HepG2 (cell line): ENCODE data around the gene FGFR4. TPM values are rescaled to one million over a fixed set of nuclear protein-coding genes. Genes with fewer than 3 reads are reported as not detected.
A peak's percentile ranks its signal among the peaks of the same experiment; 100 is the strongest.

Source experiments
- AGO1 ChIP-seq: fragments of 200-400 bp; formaldehyde crosslinking; IDR thresholded peaks from 2 replicates; pipeline ENCODE4 v1.6.1; 2017; ENCODE audit warnings: mild to moderate bottlenecking, low read depth, low read length, moderate library complexity; ENCODE audit not compliant: poor library complexity, severe bottlenecking
- BHLHE40 ChIP-seq: IDR thresholded peaks from 2 replicates; pipeline ENCODE4 v1.6.1; 2011; ENCODE audit warnings: low read length, improper control_type of control experiment
- CAMTA2 ChIP-seq: sonication (generic); formaldehyde crosslinking; IDR thresholded peaks from 2 replicates; pipeline ENCODE4 v1.4.0; 2020; ENCODE audit warnings: mild to moderate bottlenecking, missing genetic modification reagents, borderline replicate concordance
- DNMT3B ChIP-seq: conservative IDR thresholded peaks from 2 replicates; pipeline ENCODE4 v1.6.1; 2016; ENCODE audit warnings: missing biosample characterization, control low read depth
- GFI1 ChIP-seq: sonication (generic); formaldehyde crosslinking; IDR thresholded peaks from 2 replicates; pipeline ENCODE4 v1.5.0; 2020; ENCODE audit warnings: missing genetic modification reagents, mild to moderate bottlenecking, borderline replicate concordance
- GMEB1 ChIP-seq: sonication (generic); formaldehyde crosslinking; IDR thresholded peaks from 2 replicates; pipeline ENCODE4 v1.5.1; 2020; ENCODE audit warnings: missing genetic modification reagents, mild to moderate bottlenecking, borderline replicate concordance
- GTF3A ChIP-seq: sonication (generic); formaldehyde crosslinking; conservative IDR thresholded peaks from 2 replicates; pipeline ENCODE4 v1.4.0; 2020; ENCODE audit warnings: mild to moderate bottlenecking, missing genetic modification reagents
- HNRNPK ChIP-seq: fragments of 200-400 bp; formaldehyde crosslinking; IDR thresholded peaks from 2 replicates; pipeline ENCODE4 v1.6.1; 2018; ENCODE audit warnings: low read length, low read depth, moderate library complexity, mild to moderate bottlenecking; ENCODE audit not compliant: poor library complexity, severe bottlenecking
- IRF9 ChIP-seq: sonication (generic); formaldehyde crosslinking; IDR thresholded peaks from 2 replicates; pipeline ENCODE4 v1.8.0; 2022; ENCODE audit warnings: missing genetic modification reagents, mild to moderate bottlenecking, borderline replicate concordance
- KDM5B ChIP-seq: sonication (generic); formaldehyde crosslinking; IDR thresholded peaks from 2 replicates; pipeline ENCODE4 v1.4.0; 2020; ENCODE audit warnings: missing genetic modification reagents, mild to moderate bottlenecking, borderline replicate concordance
- KLF6 ChIP-seq: IDR thresholded peaks from 2 replicates; pipeline ENCODE4 v1.8.0; 2016; ENCODE audit warnings: missing biosample characterization, missing genetic modification reagents
- NFYC ChIP-seq: IDR thresholded peaks from 2 replicates; pipeline ENCODE4 v1.6.1; 2016; ENCODE audit warnings: missing genetic modification reagents, missing compliant biosample characterization
- POLR2G ChIP-seq: fragments of 200-400 bp; formaldehyde crosslinking; IDR thresholded peaks from 2 replicates; pipeline ENCODE4 v1.6.1; 2018; ENCODE audit warnings: mild to moderate bottlenecking, low read depth, low read length, moderate library complexity
- REST ChIP-seq, 2 experiments: IDR thresholded peaks; 2 replicates each; pipeline ENCODE4 v1.6.1; 2011 to 2012; ENCODE audit warnings: low read length in 2 of 2, borderline replicate concordance in 1 of 2, low read depth in 1 of 2, mild to moderate bottlenecking in 1 of 2, moderate library complexity in 1 of 2
- SNAPC2 ChIP-seq: sonication (generic); formaldehyde crosslinking; IDR thresholded peaks from 2 replicates; pipeline ENCODE4 v1.8.1; 2022; ENCODE audit warnings: mild to moderate bottlenecking, missing genetic modification reagents
- TBX2 ChIP-seq: sonication (generic); formaldehyde crosslinking; IDR thresholded peaks from 2 replicates; pipeline ENCODE4 v1.5.0; 2020; ENCODE audit warnings: missing genetic modification reagents, mild to moderate bottlenecking, borderline replicate concordance
- ZBTB34 ChIP-seq: sonication (generic); formaldehyde crosslinking; IDR thresholded peaks from 2 replicates; pipeline ENCODE4 v1.8.0; 2022; ENCODE audit warnings: mild to moderate bottlenecking, missing genetic modification reagents
- ZKSCAN5 ChIP-seq: sonication (generic); formaldehyde crosslinking; IDR thresholded peaks from 2 replicates; pipeline ENCODE4 v1.5.1; 2020; ENCODE audit warnings: mild to moderate bottlenecking, missing genetic modification reagents
- ZNF44 ChIP-seq: sonication (generic); formaldehyde crosslinking; IDR thresholded peaks from 2 replicates; pipeline ENCODE4 v1.5.1; 2020; ENCODE audit warnings: mild to moderate bottlenecking, missing genetic modification reagents
- ZNF605 ChIP-seq: sonication (generic); formaldehyde crosslinking; IDR thresholded peaks from 2 replicates; pipeline ENCODE4 v1.8.0; 2022; ENCODE audit warnings: mild to moderate bottlenecking, missing genetic modification reagents
- ZNF790 ChIP-seq: sonication (generic); formaldehyde crosslinking; IDR thresholded peaks from 2 replicates; pipeline ENCODE4 v1.8.0; 2022; ENCODE audit warnings: missing genetic modification reagents, mild to moderate bottlenecking, borderline replicate concordance
- polyA plus RNA-seq, 8 experiments: library from polyadenylated mRNA; depleted of rRNA in 3 of 8; stranded (reverse) in 7 of 8; unstranded in 1 of 8; fragments of >200 nt; fragmentation: Illumina TruSeq in 4 of 8; extraction: Trizol in 4 of 8; gene quantifications; 2 replicates each; pipeline versions ENCODE4 v1.2.1 to v1.2.3, GENCODE V29; 2011 to 2016; ENCODE audit warnings: low read depth in 4 of 8, missing spikeins in 1 of 8, mixed read lengths in 1 of 8; ENCODE audit not compliant: insufficient read depth in 1 of 8
- total RNA-seq, 5 experiments: library from RNA; depleted of rRNA; stranded (reverse); fragments of >200 nt; fragmentation: Illumina TruSeq; extraction: Trizol; gene quantifications; 2 replicates each; pipeline ENCODE4 v1.2.3, GENCODE V29; 2016; ENCODE audit warnings: low read depth in 1 of 5

FGFR4 gene
- total and polyA plus RNA-seq, 2 of the 13 experiments (the other 11 are each of a cell fraction or from before 2014, with no cell fraction given) = 129 to 219 TPM

- TF ChIP-seq REST (IDR thresholded peaks at IDR 0.05; ENCODE audit: borderline replicate concordance in 1 of 2, low read depth in 1 of 2, low read length in 2 of 2) (no peak), DNMT3B (CRISPR knock-in tag) (no peak), KLF6 (no peak), HNRNPK (no peak), AGO1 (no peak), GMEB1 (CRISPR knock-in tag) (0 out of 2 replicates have a peak, but pooled peaks have one; percentile 21), GFI1 (CRISPR knock-in tag) (0 out of 2 replicates have a peak, but pooled peaks have one; percentile 34), ZNF790 (CRISPR knock-in tag) (no peak), TBX2 (CRISPR knock-in tag) (peak; percentile 83), NFYC (no peak), ZNF605 (CRISPR knock-in tag) (peak; percentile 83; the same call in 1 of the 2 replicates), ZBTB34 (CRISPR knock-in tag) (peak; percentile 63; the same call in 1 of the 2 replicates), ZKSCAN5 (no peak), KDM5B (peak; percentile 44; the same call in 1 of the 2 replicates), IRF9 (CRISPR knock-in tag) (no peak; the same call in 1 of the 2 replicates), SNAPC2 (CRISPR knock-in tag) (no peak), BHLHE40 (peak; percentile 60; the same call in 1 of the 2 replicates), ZNF44 (CRISPR knock-in tag) (peak; percentile 36; the same call in 1 of the 2 replicates), CAMTA2 (CRISPR knock-in tag) (no peak), POLR2G (peak; percentile 72), GTF3A (CRISPR knock-in tag) (no peak)
These were observed 19.2 kb downstream of the FGFR4 start (continued) for GRCh38 chr5:177105691-177106476.
